Activated naive CD8-positive, alpha-beta T cell treated with anti-CD3 and anti-CD28 coated beads, Interleukin-2, amount 10 ng/mL, durations not matched to agents 7 days and 5 days (primary cell): ENCODE measurements around the gene CNOT4. TPM values are rescaled to one million over a fixed set of nuclear protein-coding genes. Genes with fewer than 3 reads are reported as not detected.
A peak's percentile ranks its signal among the peaks of the same experiment; 100 is the strongest.

Experiments
- ATAC-seq: fragments of 150-1000 bp; cut with Tn5 transposase; one replicate; pipeline ENCODE4 v1.10.0; 2021; ENCODE audit warnings: low read depth, moderate library complexity
- POLR2A ChIA-PET: fragments of 350-600 bp; sonication (Branson Sonifier 250); formaldehyde crosslinking; loops from one replicate; lab custom pipeline; 2021; ENCODE audit warnings: antibody characterized with exemption; lab: Charles Lee
- DNase-seq: peaks from one replicate; pipeline ENCODE4 v3.0.0; 2021
- H3K27ac Mint-ChIP-seq: one replicate; pipeline ENCODE4 v1.8.0; 2022; ENCODE audit warnings: mild to moderate bottlenecking, mixed read lengths
- H3K27me3 Mint-ChIP-seq: one replicate; pipeline ENCODE4 v1.8.0; 2022; ENCODE audit warnings: mild to moderate bottlenecking, moderate library complexity, mixed read lengths
- H3K36me3 Mint-ChIP-seq: one replicate; pipeline ENCODE4 v1.8.0; 2021; ENCODE audit warnings: mild to moderate bottlenecking, mixed read lengths
- H3K4me1 Mint-ChIP-seq: one replicate; pipeline ENCODE4 v1.8.0; 2021; ENCODE audit warnings: mixed read lengths
- H3K4me3 Mint-ChIP-seq: one replicate; pipeline ENCODE4 v1.8.0; 2022; ENCODE audit warnings: mild to moderate bottlenecking, moderate library complexity, mixed read lengths
- H3K9me3 Mint-ChIP-seq: one replicate; pipeline ENCODE4 v1.8.0; 2021; ENCODE audit warnings: mixed read lengths
- total RNA-seq, 2 experiments: library from RNA; stranded (reverse); gene quantifications; one replicate each; pipeline ENCODE4 v1.2.3, GENCODE V29; 2021

CNOT4 gene
- total RNA-seq, 2 experiments from 2014 or later, result 24.4 to 25.8 TPM

DNA sequence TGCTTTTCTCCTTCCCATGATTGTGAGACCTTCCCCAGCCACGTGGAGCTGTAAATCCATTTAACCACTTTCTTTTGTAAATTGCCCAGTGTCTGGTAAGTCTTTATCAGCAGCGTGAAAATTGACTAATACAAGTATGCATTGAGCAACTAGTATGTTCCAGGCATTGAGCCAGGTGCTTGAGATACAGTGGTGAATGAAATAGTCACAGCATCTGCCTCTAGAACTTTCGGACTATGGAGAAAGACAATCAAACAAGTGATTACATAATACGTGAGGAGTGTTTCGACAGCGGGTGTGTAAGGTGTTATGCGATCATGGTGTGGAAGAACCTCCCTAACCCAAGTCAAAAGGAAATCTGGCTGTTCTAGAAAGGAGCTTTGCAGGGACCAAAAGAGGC lies 26.2 kb upstream of the CNOT4 start:
- Mint-ChIP-seq H3K36me3 (no peaks in the 10 kb centered on the region), H3K27ac (no peak overlapping the region), H3K27me3 (peaks cover 24% of the 10 kb centered on the region), H3K9me3 (no peaks in the 10 kb centered on the region), H3K4me3 (no peak overlapping the region), H3K4me1 (peaks cover 2% of the 10 kb centered on the region)
- ATAC-seq (no peak), DNase-seq (no peak)
- POLR2A ChIA-PET, result no interaction called here

- H3K9me3 Mint-ChIP-seq, result no peaks in the 10 kb centered on the region
- DNase-seq (no peak), ATAC-seq (no peak)
- H3K27ac Mint-ChIP-seq, result no peak overlapping the region
- peaks cover 14% of the 10 kb centered on the region for H3K27me3 Mint-ChIP-seq
- no peaks in the 10 kb centered on the region for H3K4me1 Mint-ChIP-seq
- no peak overlapping the region for H3K4me3 Mint-ChIP-seq
- POLR2A ChIA-PET, result no interaction called here
- peaks cover 1% of the 10 kb centered on the region for H3K36me3 Mint-ChIP-seq
These were observed 17.1 kb upstream of the CNOT4 start for GRCh38 chr7:135527025-135527424.

GRCh38 chr7:135525426-135525825 lies 15.5 kb upstream of the CNOT4 start:
- Mint-ChIP-seq H3K27me3 (peaks cover 12% of the 10 kb centered on the region), H3K9me3 (no peaks in the 10 kb centered on the region), H3K4me1 (no peaks in the 10 kb centered on the region), H3K4me3 (no peak overlapping the region), H3K36me3 (peaks cover 1% of the 10 kb centered on the region), H3K27ac (no peak overlapping the region)
- POLR2A ChIA-PET, result no interaction called here
- DNase-seq, result no peak
- ATAC-seq, result no peak

- Mint-ChIP-seq H3K4me3 (no peak overlapping the region), H3K36me3 (peaks cover 1% of the 10 kb centered on the region), H3K9me3 (no peaks in the 10 kb centered on the region), H3K4me1 (no peaks in the 10 kb centered on the region), H3K27me3 (peaks cover 4% of the 10 kb centered on the region), H3K27ac (no peak overlapping the region)
- DNase-seq, result no peak
- POLR2A ChIA-PET, result no interaction called here
- no peak for ATAC-seq
These were observed 13.2 kb upstream of the CNOT4 start for GRCh38 chr7:135523146-135523545.

DNA sequence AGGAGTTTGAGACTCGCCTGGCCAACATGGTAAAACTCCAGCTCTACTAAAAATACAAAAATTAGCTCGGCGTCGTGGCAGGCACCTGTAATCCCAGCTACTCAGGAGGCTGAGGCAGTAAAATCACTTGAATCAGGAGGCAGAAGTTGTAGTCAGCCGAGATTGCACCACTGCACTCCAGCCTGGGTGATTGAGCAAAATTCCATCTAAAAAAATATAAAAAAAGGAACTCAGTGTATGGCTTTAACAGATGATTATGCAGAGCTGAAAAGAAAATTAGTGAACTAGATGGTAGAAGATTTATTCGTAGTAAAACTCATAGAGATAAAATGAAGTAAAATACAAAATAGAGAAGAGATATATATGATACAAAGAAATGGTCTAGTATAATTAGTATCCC lies 12.6 kb upstream of the CNOT4 start:
- POLR2A ChIA-PET, result no interaction called here
- peaks cover 1% of the 10 kb centered on the region for H3K36me3 Mint-ChIP-seq
- peaks cover 3% of the 10 kb centered on the region for H3K27me3 Mint-ChIP-seq

GRCh38 chr7:135519871-135520270 lies 10.0 kb upstream of the CNOT4 start:
- Mint-ChIP-seq H3K9me3 (no peaks in the 10 kb centered on the region), H3K4me1 (no peaks in the 10 kb centered on the region), H3K36me3 (no peaks in the 10 kb centered on the region), H3K27me3 (peaks cover 3% of the 10 kb centered on the region), H3K4me3 (no peak overlapping the region), H3K27ac (no peak overlapping the region)
- ATAC-seq, result no peak
- no peak for DNase-seq
- POLR2A ChIA-PET, result no interaction called here

More for the DNA sequence above, 12.6 kb upstream of the CNOT4 start:
- no peak overlapping the region for H3K4me3 Mint-ChIP-seq
- no peaks in the 10 kb centered on the region for H3K9me3 Mint-ChIP-seq
- no peaks in the 10 kb centered on the region for H3K4me1 Mint-ChIP-seq
- DNase-seq (no peak), ATAC-seq (no peak)
- no peak overlapping the region for H3K27ac Mint-ChIP-seq

- no peak overlapping the region for H3K27ac Mint-ChIP-seq
- no peak for ATAC-seq
- DNase-seq, result no peak
- H3K4me3 Mint-ChIP-seq, result no peak overlapping the region
- H3K4me1 Mint-ChIP-seq, result no peaks in the 10 kb centered on the region
- peaks cover 3% of the 10 kb centered on the region for H3K27me3 Mint-ChIP-seq
- no peaks in the 10 kb centered on the region for H3K9me3 Mint-ChIP-seq
- H3K36me3 Mint-ChIP-seq, result no peaks in the 10 kb centered on the region
- POLR2A ChIA-PET, result no interaction called here
These were observed 9.4 kb upstream of the CNOT4 start for GRCh38 chr7:135519233-135519688.

GRCh38 chr7:135518748-135519147 lies 8.8 kb upstream of the CNOT4 start:
- Mint-ChIP-seq H3K36me3 (no peaks in the 10 kb centered on the region), H3K4me1 (no peaks in the 10 kb centered on the region), H3K27me3 (peaks cover 3% of the 10 kb centered on the region), H3K4me3 (no peak overlapping the region), H3K27ac (no peak overlapping the region), H3K9me3 (no peaks in the 10 kb centered on the region)
- POLR2A ChIA-PET, result no interaction called here
- ATAC-seq (no peak), DNase-seq (no peak)

DNA sequence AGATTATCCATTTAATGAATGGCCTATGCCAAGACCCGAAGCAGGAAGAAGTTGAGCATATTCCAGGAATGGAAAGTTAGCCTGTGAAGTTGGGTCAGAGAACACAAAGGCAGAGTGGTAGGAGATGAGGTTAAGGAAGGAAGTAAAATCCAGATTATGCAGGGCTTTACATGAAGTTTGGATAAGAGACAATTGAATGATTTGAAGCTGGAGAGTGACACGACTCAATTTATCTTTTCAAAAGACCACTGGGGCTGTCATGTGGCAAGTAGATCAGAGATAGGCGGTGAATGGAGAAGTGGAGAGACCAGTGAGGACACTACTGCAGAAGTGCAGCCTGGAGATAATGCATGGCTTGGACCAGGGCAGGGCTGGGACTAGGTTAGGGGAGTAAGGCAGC lies 7.2 kb upstream of the CNOT4 start:
- no peak for ATAC-seq
- H3K36me3 Mint-ChIP-seq, result no peaks in the 10 kb centered on the region
- H3K27me3 Mint-ChIP-seq, result no peaks in the 10 kb centered on the region
- H3K4me3 Mint-ChIP-seq, result no peak overlapping the region
- DNase-seq, result no peak
- no peak overlapping the region for H3K27ac Mint-ChIP-seq
- H3K9me3 Mint-ChIP-seq, result no peaks in the 10 kb centered on the region
- no peaks in the 10 kb centered on the region for H3K4me1 Mint-ChIP-seq
- POLR2A ChIA-PET, result no interaction called here

DNA sequence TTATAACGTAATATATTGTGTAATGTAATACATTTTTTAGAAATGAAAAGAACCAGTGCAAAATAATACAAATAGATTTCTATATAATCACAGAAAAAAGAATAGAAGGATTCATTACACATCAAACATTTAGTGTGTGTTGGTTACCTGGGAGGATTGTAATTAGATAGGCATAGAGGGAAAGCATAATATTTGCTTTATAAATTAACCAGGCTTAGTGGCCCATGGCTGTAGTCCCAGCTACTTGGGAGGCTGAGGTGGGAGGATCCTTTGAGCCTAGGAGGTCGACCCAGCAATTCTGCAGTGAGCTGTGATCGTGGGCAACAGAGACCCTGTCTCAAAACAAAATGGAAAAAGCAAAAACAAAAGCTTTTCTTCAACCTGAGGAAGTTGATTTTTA lies 5.0 kb upstream of the CNOT4 start:
- no peaks in the 10 kb centered on the region for H3K4me1 Mint-ChIP-seq
- POLR2A ChIA-PET, result no interaction called here
- H3K4me3 Mint-ChIP-seq, result no peak overlapping the region
- H3K27ac Mint-ChIP-seq, result no peak overlapping the region
- H3K9me3 Mint-ChIP-seq, result no peaks in the 10 kb centered on the region
- ATAC-seq (no peak), DNase-seq (no peak)
- no peaks in the 10 kb centered on the region for H3K27me3 Mint-ChIP-seq
- H3K36me3 Mint-ChIP-seq, result no peaks in the 10 kb centered on the region

- DNase-seq (no peak), ATAC-seq (no peak)
- H3K9me3 Mint-ChIP-seq, result no peaks in the 10 kb centered on the region
- H3K27me3 Mint-ChIP-seq, result no peaks in the 10 kb centered on the region
- H3K36me3 Mint-ChIP-seq, result peaks cover 1% of the 10 kb centered on the region
- H3K27ac Mint-ChIP-seq, result no peak overlapping the region
- no peak overlapping the region for H3K4me3 Mint-ChIP-seq
- peaks cover 6% of the 10 kb centered on the region for H3K4me1 Mint-ChIP-seq
- POLR2A ChIA-PET, result no interaction called here
These were observed 2.4 kb upstream of the CNOT4 start for GRCh38 chr7:135512135-135512887.

- H3K4me1 Mint-ChIP-seq, result peaks cover 12% of the 10 kb centered on the region
- peaks cover 1% of the 10 kb centered on the region for H3K36me3 Mint-ChIP-seq
- no peak overlapping the region for H3K27ac Mint-ChIP-seq
- no peak overlapping the region for H3K4me3 Mint-ChIP-seq
- H3K9me3 Mint-ChIP-seq, result no peaks in the 10 kb centered on the region
- ATAC-seq, result no peak
- DNase-seq, result peak; percentile 31
- POLR2A ChIA-PET, result interaction anchor here (1.3 kb wide), 1 partner anchor 48 kb away, joined by 4 read pairs; no protein-coding TSS in a partner anchor
- H3K27me3 Mint-ChIP-seq, result no peaks in the 10 kb centered on the region
These were observed 786 bp upstream of the CNOT4 start for GRCh38 chr7:135510592-135511183.

DNA sequence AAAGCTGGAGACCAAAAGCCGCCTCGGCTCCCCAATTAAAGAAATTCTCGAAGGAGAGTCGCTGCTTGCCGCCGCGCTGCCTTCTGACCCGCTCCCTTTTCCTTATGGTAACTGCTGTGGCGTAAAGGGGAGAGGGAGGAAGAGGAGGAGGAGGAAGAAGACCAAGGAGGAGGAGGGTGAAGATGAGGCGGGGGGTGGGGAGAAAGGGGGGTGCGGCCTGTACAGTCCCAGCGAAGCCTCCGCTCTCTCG lies 388 bp downstream of the CNOT4 start:
- no peak overlapping the region for H3K27ac Mint-ChIP-seq
- DNase-seq, result no peak
- POLR2A ChIA-PET, result no interaction called here

GRCh38 chr7:135508883-135509588 lies 866 bp downstream of the CNOT4 start:
- Mint-ChIP-seq H3K4me1 (peaks cover 12% of the 10 kb centered on the region), H3K9me3 (no peaks in the 10 kb centered on the region), H3K27ac (no peak overlapping the region), H3K4me3 (no peak overlapping the region), H3K27me3 (no peaks in the 10 kb centered on the region), H3K36me3 (peaks cover 1% of the 10 kb centered on the region)
- ATAC-seq (peak; percentile 28), DNase-seq (peak; percentile 54)
- POLR2A ChIA-PET, result interaction anchor here (0.7 to 0.8 kb wide), 2 partner anchors 55 to 136 kb away, joined by 3 read pairs; no protein-coding TSS in a partner anchor

More for the DNA sequence above, 388 bp downstream of the CNOT4 start:
- Mint-ChIP-seq H3K27me3 (no peaks in the 10 kb centered on the region), H3K9me3 (no peaks in the 10 kb centered on the region), H3K4me3 (no peak overlapping the region), H3K36me3 (peaks cover 1% of the 10 kb centered on the region), H3K4me1 (peaks cover 12% of the 10 kb centered on the region)
- ATAC-seq, result no peak
